T-cell (primary cell): ENCODE measurements around the gene PPP1R36. TPM values are rescaled to one million over a fixed set of nuclear protein-coding genes. Genes with fewer than 3 reads are reported as not detected.
A peak's percentile ranks its signal among the peaks of the same experiment; 100 is the strongest.

Experiments
- ATAC-seq, 4 experiments: fragments of 200-7000 bp in 3 of 4; fragments of 150-1000 bp in 1 of 4; cut with Tn5 transposase; replicated peaks in 1 of 4; 1 replicate in 3 of 4; 2 replicates in 1 of 4; pipeline ENCODE4 v1.10.0; 2021; ENCODE audit warnings: moderate library complexity in 3 of 4, mild to moderate bottlenecking in 2 of 4, moderate number of reproducible peaks in 1 of 4
- CTCF ChIA-PET, 2 donors: fragments of 300-600 bp; sonication (Branson Sonifier 250); formaldehyde crosslinking; loops; one replicate each; lab custom pipeline; 2022; ENCODE audit warnings: antibody characterized with exemption in 2 of 2; lab: Charles Lee
- POLR2A ChIA-PET, 2 donors: fragments of 300-600 bp; sonication (Branson Sonifier 250); formaldehyde crosslinking; loops; one replicate each; lab custom pipeline; 2022; ENCODE audit warnings: antibody characterized with exemption in 2 of 2; lab: Charles Lee
- DNase-seq, 35 experiments: peaks; one replicate each; pipeline versions ENCODE4 v3.0.0 to v3.0.0-alpha.2; 2013 to 2023
- H3K27ac ChIP-seq: one replicate; pipeline ENCODE4 v1.5.1; 2013; ENCODE audit warnings: low read length
- H3K27me3 ChIP-seq, 2 experiments: replicated peaks in 1 of 2; 1 replicate in 1 of 2; 2 replicates in 1 of 2; pipeline versions ENCODE4 v1.6.1 to v1.7.0; 2013; ENCODE audit warnings: low read length in 1 of 2, mixed read lengths in 1 of 2; ENCODE audit not compliant: control insufficient read depth in 2 of 2, insufficient read depth in 2 of 2; ENCODE audit errors: extremely low read depth in 1 of 2
- H3K36me3 ChIP-seq, 2 donors: 1 replicate in 1 of 2; 2 replicates in 1 of 2; pipeline versions ENCODE4 v1.6.1 to v1.7.0; 2013; ENCODE audit warnings: low read length in 1 of 2; ENCODE audit not compliant: control insufficient read depth in 2 of 2, insufficient read depth in 1 of 2; ENCODE audit errors: extremely low read depth in 1 of 2
- H3K4me1 ChIP-seq, 2 experiments: 1 replicate in 1 of 2; 2 replicates in 1 of 2; pipeline versions ENCODE4 v1.6.1 to v1.7.0; 2013; ENCODE audit warnings: low read length in 2 of 2, mixed read lengths in 1 of 2; ENCODE audit not compliant: insufficient read depth in 2 of 2, control insufficient read depth in 1 of 2; ENCODE audit errors: extremely low read depth in 1 of 2
- H3K4me3 ChIP-seq, 2 donors: 1 replicate in 1 of 2; 2 replicates in 1 of 2; pipeline versions ENCODE4 v1.5.1 to v1.7.0; 2013; ENCODE audit warnings: mild to moderate bottlenecking in 2 of 2, low read length in 1 of 2, moderate library complexity in 1 of 2; ENCODE audit not compliant: control insufficient read depth in 1 of 2; ENCODE audit errors: extremely low read depth in 1 of 2
- H3K9me3 ChIP-seq: 2 replicates; pipeline ENCODE4 v1.7.0; 2013
- H3K27ac Mint-ChIP-seq, 2 donors: one replicate each; pipeline ENCODE4 v1.8.0; 2020 to 2021; ENCODE audit warnings: mild to moderate bottlenecking in 2 of 2, mixed read lengths in 2 of 2
- H3K27me3 Mint-ChIP-seq, 2 donors: one replicate each; pipeline ENCODE4 v1.8.0; 2021 to 2022; ENCODE audit warnings: mixed read lengths in 2 of 2
- H3K36me3 Mint-ChIP-seq: one replicate; pipeline ENCODE4 v1.8.0; 2021; ENCODE audit warnings: mixed read lengths
- H3K4me1 Mint-ChIP-seq, 3 donors: one replicate each; pipeline ENCODE4 v1.8.0; 2020 to 2022; ENCODE audit warnings: mixed read lengths in 3 of 3, mild to moderate bottlenecking in 1 of 3
- H3K4me3 Mint-ChIP-seq, 3 donors: one replicate each; pipeline ENCODE4 v1.8.0; 2020 to 2022; ENCODE audit warnings: mild to moderate bottlenecking in 3 of 3, mixed read lengths in 3 of 3, moderate library complexity in 3 of 3
- H3K9me3 Mint-ChIP-seq, 3 donors: one replicate each; pipeline ENCODE4 v1.8.0; 2020 to 2022; ENCODE audit warnings: mixed read lengths in 3 of 3
- WGBS: methylation state at CpG from one replicate; pipeline ENCODE4 v1.1.5; 2013; ENCODE audit warnings: missing lambda C conversion rate; ENCODE audit not compliant: insufficient coverage; 5-methylcytosine and 5-hydroxymethylcytosine counted together
- total RNA-seq, 35 experiments: library from RNA in 6 of 35; stranded (reverse) in 6 of 35; fragments of 120-200 nt in 1 of 35; gene quantifications; one replicate each; pipeline versions ENCODE4 v1.2.1 to v1.2.4 and lab custom pipeline; 2013 to 2026

Gene PPP1R36
- total RNA-seq, 5 donors from 2014 or later (not counting 1 experiment from before 2014, with no cell fraction given), result not detected

- no CpG with 5 or more reads among the region's 1 CpG for WGBS
- Mint-ChIP-seq H3K4me1 (peaks cover 71 to 86% (median 77%) of the 10 kb centered on the region in 3 donors), H3K27me3 (no peaks in the 10 kb centered on the region), H3K4me3 (peak overlapping the region; percentile 17 to 92 (median 91)), H3K9me3 (no peaks in the 10 kb centered on the region), H3K27ac (peak overlapping the region; percentile 71 to 94), H3K36me3 (peaks cover 6% of the 10 kb centered on the region)
- no peaks in the 10 kb centered on the region for H3K36me3 ChIP-seq
- DNase-seq (no peak), ATAC-seq (no peak)
- POLR2A ChIA-PET, result interaction anchor here (0.6 to 1.2 kb wide), 2 partner anchors 13 to 45 kb away, joined by 3 to 4 read pairs; no protein-coding TSS in a partner anchor
- no peak overlapping the region for H3K4me3 ChIP-seq
- peaks cover 43 to 54% of the 10 kb centered on the region in 2 experiments for H3K4me1 ChIP-seq
- no peaks in the 10 kb centered on the region for H3K27me3 ChIP-seq
- peak overlapping the region; percentile 100 for H3K27ac ChIP-seq
- H3K9me3 ChIP-seq, result no peaks in the 10 kb centered on the region
- CTCF ChIA-PET, result interaction anchor here (0.7 to 1.4 kb wide), 5 partner anchors 10 to 931 kb away, joined by 3 to 4 read pairs (median 3); no protein-coding TSS in a partner anchor
Measured at GRCh38 chr14:64508215-64508776, 41.5 kb upstream of the PPP1R36 start.

DNA sequence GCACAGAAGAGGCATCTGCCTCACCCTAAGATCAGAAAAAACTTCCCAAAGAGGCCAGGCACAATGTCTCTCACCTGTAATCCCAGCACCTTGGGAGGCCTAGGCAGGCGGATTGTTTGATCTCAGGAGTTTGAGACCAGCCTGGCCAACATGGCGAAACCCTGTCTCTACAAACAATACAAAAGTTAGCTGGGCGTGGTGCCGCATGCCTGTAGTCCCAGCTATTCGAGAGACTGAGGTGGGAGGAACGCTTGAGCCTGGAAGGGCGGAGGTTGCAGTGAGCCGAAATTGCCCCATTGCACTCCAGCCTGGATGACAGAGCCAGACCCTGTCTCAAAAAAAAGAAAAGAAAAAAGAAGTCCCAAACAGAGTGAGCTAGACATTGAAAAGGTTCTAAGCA lies 40.7 kb upstream of the PPP1R36 start:
- peak overlapping the region; percentile 26 for H3K27ac ChIP-seq
- DNase-seq, result no peak
- H3K4me1 ChIP-seq, result peaks cover 45 to 52% of the 10 kb centered on the region in 2 experiments
- Mint-ChIP-seq H3K36me3 (peaks cover 6% of the 10 kb centered on the region), H3K9me3 (no peaks in the 10 kb centered on the region), H3K27ac (peak overlapping the region; percentile 76 to 80), H3K4me1 (peaks cover 78 to 89% (median 83%) of the 10 kb centered on the region in 3 donors), H3K4me3 (peak overlapping the region; percentile 21 to 49 (median 39)), H3K27me3 (no peaks in the 10 kb centered on the region)
- 86% methylated on average over 4 of the region's 8 CpGs for WGBS
- H3K9me3 ChIP-seq, result no peaks in the 10 kb centered on the region
- ChIA-PET CTCF (interaction anchor here (0.6 to 3.7 kb wide), 13 partner anchors 10 to 930 kb away, joined by 3 to 22 read pairs (median 3); no protein-coding TSS in a partner anchor), POLR2A (interaction anchor here (0.6 to 1.6 kb wide), 5 partner anchors 8 to 80 kb away, joined by 3 to 7 read pairs (median 4); no protein-coding TSS in a partner anchor)
- H3K4me3 ChIP-seq, result no peak overlapping the region
- ATAC-seq, result no peak
- no peaks in the 10 kb centered on the region for H3K27me3 ChIP-seq
- H3K36me3 ChIP-seq, result no peaks in the 10 kb centered on the region

DNA sequence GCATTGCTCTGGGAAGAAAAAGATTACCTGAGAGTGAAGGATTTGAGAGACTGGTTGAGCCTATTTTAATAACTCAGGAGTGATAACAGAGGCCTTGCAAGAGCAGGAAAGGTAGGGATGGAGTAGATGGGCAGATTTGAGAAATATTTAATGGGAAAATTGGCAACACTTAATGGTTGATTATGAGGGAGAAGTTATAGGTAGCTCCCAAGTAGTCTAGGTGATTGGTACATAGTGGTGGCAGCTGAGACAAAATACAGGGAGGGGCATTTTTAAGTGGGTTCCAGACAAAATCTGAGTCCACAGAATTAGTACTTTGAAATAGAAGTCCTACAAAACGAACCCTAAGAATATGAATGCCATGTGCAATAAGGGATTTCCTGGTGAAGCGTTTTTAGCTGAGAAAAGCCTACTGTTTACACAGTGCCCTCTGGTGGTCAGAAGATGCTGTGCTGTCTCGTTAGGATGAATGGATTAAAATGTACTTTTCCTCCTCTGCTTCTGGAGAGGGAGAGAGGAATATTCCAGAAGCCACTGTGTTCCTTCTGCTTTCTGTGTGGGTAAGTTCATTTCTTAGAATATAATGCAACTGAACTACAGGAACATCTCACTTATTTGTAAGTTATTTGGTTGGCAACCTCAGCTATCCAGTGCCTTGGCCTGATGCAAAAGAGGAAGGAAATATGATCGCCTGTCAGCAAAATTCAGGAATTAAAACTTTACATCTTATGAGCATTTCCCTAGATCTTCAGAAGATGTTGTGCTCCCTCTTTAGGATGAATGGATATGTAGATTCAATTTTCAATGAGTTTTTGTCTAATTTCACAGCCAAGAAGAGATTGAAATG lies 38.7 kb upstream of the PPP1R36 start:
- peaks cover 88 to 92% (median 90%) of the 10 kb centered on the region in 3 donors for H3K4me1 Mint-ChIP-seq
- no CpG with 5 or more reads among the region's 4 CpGs for WGBS

GRCh38 chr14:64513271-64513670 lies 36.5 kb upstream of the PPP1R36 start:
- Histone ChIP-seq H3K36me3 (no peaks in the 10 kb centered on the region), H3K27ac (no peak overlapping the region), H3K9me3 (no peaks in the 10 kb centered on the region), H3K4me3 (no peak overlapping the region), H3K4me1 (peaks cover 37 to 40% of the 10 kb centered on the region in 2 experiments), H3K27me3 (no peaks in the 10 kb centered on the region)
- H3K4me3 Mint-ChIP-seq, result no peak overlapping the region
- H3K27ac Mint-ChIP-seq, result no peak overlapping the region
- 100% methylated on average over 1 of the region's 2 CpGs for WGBS
- no peaks in the 10 kb centered on the region for H3K9me3 Mint-ChIP-seq
- peaks cover 86 to 90% (median 87%) of the 10 kb centered on the region in 3 donors for H3K4me1 Mint-ChIP-seq
- ChIA-PET CTCF (interaction anchor here in 1 of 2 donors (3.5 kb wide), 1 partner anchor 11 kb away, joined by 28 read pairs; the partner anchor contains the start of gene ZBTB25), POLR2A (interaction anchor here in 1 of 2 donors (0.6 kb wide), 1 partner anchor 34 kb away, joined by 3 read pairs; no protein-coding TSS in a partner anchor)
- no peaks in the 10 kb centered on the region for H3K27me3 Mint-ChIP-seq
- H3K36me3 Mint-ChIP-seq, result peaks cover 6% of the 10 kb centered on the region
- DNase-seq, result no peak
- ATAC-seq, result no peak

More for the DNA sequence above, 38.7 kb upstream of the PPP1R36 start:
- no peak overlapping the region for H3K4me3 ChIP-seq
- Mint-ChIP-seq H3K27me3 (no peaks in the 10 kb centered on the region), H3K36me3 (peaks cover 6% of the 10 kb centered on the region), H3K27ac (peak overlapping the region; percentile 80), H3K4me3 (peak overlapping the region; percentile 15 to 49 (median 49)), H3K9me3 (no peaks in the 10 kb centered on the region)
- H3K4me1 ChIP-seq, result peaks cover 49 to 51% of the 10 kb centered on the region in 2 experiments
- no peaks in the 10 kb centered on the region for H3K36me3 ChIP-seq
- DNase-seq (peak in 32 of 35 experiments; percentile 29 to 88 (median 56)), ATAC-seq (peak; percentile 58 to 69 (median 64))
- H3K27me3 ChIP-seq, result no peaks in the 10 kb centered on the region
- H3K27ac ChIP-seq, result peak overlapping the region; percentile 15
- no peaks in the 10 kb centered on the region for H3K9me3 ChIP-seq
- POLR2A ChIA-PET, result interaction anchor here (0.5 to 1.2 kb wide), 7 partner anchors 12 to 721 kb away, joined by 3 to 5 read pairs (median 3); no protein-coding TSS in a partner anchor
- CTCF ChIA-PET, result interaction anchor here (0.5 to 3.7 kb wide), 22 partner anchors 8 to 168 kb away, joined by 3 to 28 read pairs (median 6); partner anchors contain the start of genes HSPA2 (in 1 of the 2) and ZBTB25 (in 1 of the 2)

- ChIA-PET CTCF (interaction anchor here (0.6 to 2.6 kb wide), 8 partner anchors 12 to 1098 kb away, joined by 3 to 13 read pairs (median 5); no protein-coding TSS in a partner anchor), POLR2A (interaction anchor here (0.6 to 2.1 kb wide), 6 partner anchors 9 to 171 kb away, joined by 3 to 13 read pairs (median 4); partner anchors contain the start of genes ZBTB1 (in 1 of the 2) and ZBTB25 (in 1 of the 2))
- ATAC-seq, result no peak
- Histone ChIP-seq H3K4me3 (no peak overlapping the region), H3K36me3 (no peaks in the 10 kb centered on the region), H3K4me1 (peaks cover 29 to 34% of the 10 kb centered on the region in 2 experiments), H3K9me3 (no peaks in the 10 kb centered on the region), H3K27ac (no peak overlapping the region), H3K27me3 (no peaks in the 10 kb centered on the region)
- H3K4me1 Mint-ChIP-seq, result peaks cover 73 to 81% (median 76%) of the 10 kb centered on the region in 3 donors
- H3K9me3 Mint-ChIP-seq, result no peaks in the 10 kb centered on the region
- no peak for DNase-seq
- peaks cover 6% of the 10 kb centered on the region for H3K36me3 Mint-ChIP-seq
- no peak overlapping the region for H3K4me3 Mint-ChIP-seq
- H3K27ac Mint-ChIP-seq, result no peak overlapping the region
- no peaks in the 10 kb centered on the region for H3K27me3 Mint-ChIP-seq
- WGBS, result no CpG with 5 or more reads among the region's 1 CpG
Measured at GRCh38 chr14:64515053-64515452, 34.7 kb upstream of the PPP1R36 start.
